Testis (tissue), 2 donors: ENCODE results near the gene TAS2R1.

ENCODE experiments used
- CTCF ChIP-seq, 3 experiments: fragments of 450-650 bp in 2 of 3; fragments of 200-600 bp in 1 of 3; sonication (generic) in 1 of 3; IDR thresholded peaks; one replicate each; pipeline ENCODE4 v1.5.1; 2016 to 2019; ENCODE audit warnings: antibody characterized with exemption in 3 of 3, mild to moderate bottlenecking in 2 of 3, moderate library complexity in 1 of 3
- POLR2A ChIP-seq: fragments of 450-650 bp; IDR thresholded peaks from one replicate; pipeline ENCODE4 v1.6.1; 2017; ENCODE audit warnings: antibody characterized with exemption, mild to moderate bottlenecking, moderate library complexity

GRCh38 chr5:9646843-9647242, 16.7 kb upstream of the TAS2R1 start:
- TF ChIP-seq CTCF (IDR thresholded peaks at IDR 0.05): no peak
- no peak for TF ChIP-seq POLR2A
